ENCODE data around the gene ENPP6.
"Not testable (repeated sequence)": the region's sequence is repeated elsewhere in the genome, so short reads cannot be mapped to it uniquely, and the experiment has no call there.

Gene ENPP6

DNA sequence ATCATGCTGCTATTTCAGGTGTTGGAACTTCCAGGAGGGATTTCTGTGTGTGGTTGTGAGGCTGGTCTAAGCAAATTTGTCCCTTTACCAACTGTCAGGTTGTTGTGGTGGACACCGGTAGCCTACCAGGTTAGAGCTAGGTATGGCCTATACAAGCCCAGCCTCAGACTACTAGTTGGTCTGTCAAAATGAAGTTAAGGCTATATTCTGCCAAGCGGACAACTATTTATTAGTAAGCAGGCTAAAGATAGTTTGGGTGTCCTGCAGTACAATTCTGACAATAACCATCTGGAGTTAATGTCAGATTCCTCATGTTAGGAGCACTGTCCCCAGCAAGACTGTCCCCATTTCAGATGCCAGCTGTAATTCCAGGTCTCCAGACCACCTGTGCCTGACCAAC lies 13.9 kb upstream of the ENPP6 start:
- no peak for DNase-seq (ENCODE audit: low spot score)
- in situ Hi-C loops (cut with MboI; ENCODE audit: low pct_unique_long_range_greater_than_20kb, low sequenced_read_pairs, unreplicated experiment) = no loop called here
- TF ChIP-seq, protein P1, sequence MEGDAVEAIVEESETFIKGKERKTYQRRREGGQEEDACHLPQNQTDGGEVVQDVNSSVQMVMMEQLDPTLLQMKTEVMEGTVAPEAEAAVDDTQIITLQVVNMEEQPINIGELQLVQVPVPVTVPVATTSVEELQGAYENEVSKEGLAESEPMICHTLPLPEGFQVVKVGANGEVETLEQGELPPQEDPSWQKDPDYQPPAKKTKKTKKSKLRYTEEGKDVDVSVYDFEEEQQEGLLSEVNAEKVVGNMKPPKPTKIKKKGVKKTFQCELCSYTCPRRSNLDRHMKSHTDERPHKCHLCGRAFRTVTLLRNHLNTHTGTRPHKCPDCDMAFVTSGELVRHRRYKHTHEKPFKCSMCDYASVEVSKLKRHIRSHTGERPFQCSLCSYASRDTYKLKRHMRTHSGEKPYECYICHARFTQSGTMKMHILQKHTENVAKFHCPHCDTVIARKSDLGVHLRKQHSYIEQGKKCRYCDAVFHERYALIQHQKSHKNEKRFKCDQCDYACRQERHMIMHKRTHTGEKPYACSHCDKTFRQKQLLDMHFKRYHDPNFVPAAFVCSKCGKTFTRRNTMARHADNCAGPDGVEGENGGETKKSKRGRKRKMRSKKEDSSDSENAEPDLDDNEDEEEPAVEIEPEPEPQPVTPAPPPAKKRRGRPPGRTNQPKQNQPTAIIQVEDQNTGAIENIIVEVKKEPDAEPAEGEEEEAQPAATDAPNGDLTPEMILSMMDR (IDR thresholded peaks at IDR 0.05; ENCODE audit: extremely low read depth, insufficient read depth, missing control alignments) = no peak

DNA sequence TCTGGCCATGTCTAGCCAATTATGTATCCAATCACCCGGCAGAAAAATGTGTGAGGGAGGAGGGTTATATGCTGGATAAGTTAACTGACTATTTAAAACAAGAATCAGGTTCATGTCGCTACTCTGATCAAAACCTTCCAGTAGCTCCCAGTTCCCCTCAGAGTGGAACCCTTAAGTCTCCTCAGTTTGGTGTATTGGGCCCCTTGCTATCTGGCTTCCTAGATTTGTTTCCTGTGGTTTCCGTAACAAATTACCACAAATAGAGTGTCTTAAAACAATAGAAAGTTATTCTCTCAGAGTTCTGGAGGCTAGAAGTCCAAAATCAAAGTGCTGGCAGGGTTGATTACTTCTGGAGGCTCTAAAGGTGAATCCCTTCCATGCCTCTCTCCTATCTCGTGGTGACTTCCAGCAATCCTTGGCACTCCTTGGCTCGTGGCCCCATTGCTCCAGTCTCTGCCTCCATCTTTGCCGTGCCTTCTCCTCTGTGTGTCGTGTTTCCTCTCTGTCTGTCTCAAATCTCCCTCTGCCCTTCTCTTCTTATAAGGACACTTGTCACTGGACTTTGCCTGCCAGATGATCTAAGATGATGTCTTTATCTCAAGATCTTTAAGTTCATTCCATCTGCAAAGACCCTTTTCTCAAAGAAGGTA lies 10.5 kb upstream of the ENPP6 start:
- TF ChIP-seq, protein P1 (IDR thresholded peaks at IDR 0.05; ENCODE audit: extremely low read depth, insufficient read depth, missing control alignments) = no peak
- in situ Hi-C loops (cut with MboI; ENCODE audit: low pct_unique_long_range_greater_than_20kb, low sequenced_read_pairs, unreplicated experiment) = no loop called here
- DNase-seq (ENCODE audit: low spot score) = no peak

DNA sequence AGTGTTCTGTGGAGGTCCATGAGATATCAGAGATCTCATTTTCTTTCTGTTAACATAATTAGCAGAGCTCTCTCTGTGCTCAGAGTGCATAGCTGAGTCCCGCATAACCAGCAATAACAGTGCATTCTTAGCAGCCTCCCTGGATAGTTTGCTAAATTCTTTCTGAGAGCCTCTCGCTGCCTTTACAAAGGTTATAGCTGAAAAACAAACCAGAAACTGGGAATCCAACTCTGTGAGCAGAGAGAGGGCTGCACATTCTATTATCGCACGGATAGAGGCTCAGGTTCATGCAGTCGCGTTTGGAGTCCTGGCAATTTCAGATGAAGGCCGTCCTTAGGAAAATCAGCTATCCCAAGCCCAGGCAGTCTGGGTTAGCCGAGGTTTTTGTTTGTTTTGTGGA lies 1.2 kb downstream of the ENPP6 start:
- TF ChIP-seq, protein P1 (IDR thresholded peaks at IDR 0.05; ENCODE audit: extremely low read depth, insufficient read depth, missing control alignments) = no peak
- in situ Hi-C loops (cut with MboI; ENCODE audit: low pct_unique_long_range_greater_than_20kb, low sequenced_read_pairs, unreplicated experiment) = no loop called here
- no peak for DNase-seq (ENCODE audit: low spot score)

DNA sequence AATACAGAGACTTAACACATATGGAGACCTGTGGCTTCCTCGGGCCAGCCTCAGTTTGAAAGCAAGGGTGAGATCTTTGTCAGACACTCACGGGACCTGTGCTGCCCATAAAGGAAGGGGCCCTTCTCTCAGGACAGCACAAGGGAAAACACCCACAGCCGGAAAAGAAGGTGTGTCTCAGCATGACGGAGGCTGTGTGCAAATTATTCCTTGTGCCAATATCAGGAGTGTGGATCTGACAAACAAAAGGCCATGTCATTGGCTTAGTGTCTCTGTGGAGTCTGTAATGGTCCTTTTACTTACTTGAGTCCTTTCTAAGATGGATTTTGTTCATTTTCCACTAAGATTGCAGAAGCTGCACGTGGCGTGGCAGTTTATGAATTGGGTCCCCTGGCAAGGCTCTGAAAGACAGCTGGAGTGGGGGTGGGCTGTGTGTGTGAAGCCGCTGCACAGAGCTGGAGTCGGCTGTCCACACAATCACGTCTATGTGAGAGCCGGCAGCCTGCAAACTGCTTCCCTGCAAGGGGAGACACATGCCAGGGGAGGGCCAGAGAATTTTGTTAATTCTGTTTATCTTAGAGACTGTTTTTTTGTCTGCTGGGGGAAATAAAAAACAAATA lies 1.9 kb downstream of the ENPP6 start:
- in situ Hi-C loops (cut with MboI; ENCODE audit: low pct_unique_long_range_greater_than_20kb, low sequenced_read_pairs, unreplicated experiment) = no loop called here
- no peak for DNase-seq (ENCODE audit: low spot score)
- TF ChIP-seq, protein P1 (IDR thresholded peaks at IDR 0.05; ENCODE audit: extremely low read depth, insufficient read depth, missing control alignments) = no peak

DNA sequence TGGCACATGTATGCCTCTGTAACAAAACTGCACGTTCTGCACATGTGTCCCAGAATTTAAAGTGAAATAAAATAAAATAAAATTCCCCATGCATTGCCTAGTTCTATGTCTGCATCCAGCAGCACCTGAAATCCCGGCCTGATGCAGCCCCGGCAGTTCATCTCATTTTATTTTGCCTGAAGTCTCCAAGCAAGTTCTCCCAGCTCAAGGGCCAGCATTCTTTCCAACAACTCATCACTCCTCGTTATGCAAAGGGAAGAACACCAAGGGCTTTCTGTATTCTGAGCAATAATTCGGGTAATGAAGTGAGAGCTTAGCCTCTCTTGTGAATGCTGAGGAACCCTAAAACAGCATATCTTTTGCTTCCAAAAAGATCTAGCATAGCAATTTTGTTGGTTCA lies 2.7 kb downstream of the ENPP6 start:
- in situ Hi-C loops (cut with MboI; ENCODE audit: low pct_unique_long_range_greater_than_20kb, low sequenced_read_pairs, unreplicated experiment) = no loop called here
- TF ChIP-seq, protein P1 (IDR thresholded peaks at IDR 0.05; ENCODE audit: extremely low read depth, insufficient read depth, missing control alignments) = no peak
- no peak for DNase-seq (ENCODE audit: low spot score)

DNA sequence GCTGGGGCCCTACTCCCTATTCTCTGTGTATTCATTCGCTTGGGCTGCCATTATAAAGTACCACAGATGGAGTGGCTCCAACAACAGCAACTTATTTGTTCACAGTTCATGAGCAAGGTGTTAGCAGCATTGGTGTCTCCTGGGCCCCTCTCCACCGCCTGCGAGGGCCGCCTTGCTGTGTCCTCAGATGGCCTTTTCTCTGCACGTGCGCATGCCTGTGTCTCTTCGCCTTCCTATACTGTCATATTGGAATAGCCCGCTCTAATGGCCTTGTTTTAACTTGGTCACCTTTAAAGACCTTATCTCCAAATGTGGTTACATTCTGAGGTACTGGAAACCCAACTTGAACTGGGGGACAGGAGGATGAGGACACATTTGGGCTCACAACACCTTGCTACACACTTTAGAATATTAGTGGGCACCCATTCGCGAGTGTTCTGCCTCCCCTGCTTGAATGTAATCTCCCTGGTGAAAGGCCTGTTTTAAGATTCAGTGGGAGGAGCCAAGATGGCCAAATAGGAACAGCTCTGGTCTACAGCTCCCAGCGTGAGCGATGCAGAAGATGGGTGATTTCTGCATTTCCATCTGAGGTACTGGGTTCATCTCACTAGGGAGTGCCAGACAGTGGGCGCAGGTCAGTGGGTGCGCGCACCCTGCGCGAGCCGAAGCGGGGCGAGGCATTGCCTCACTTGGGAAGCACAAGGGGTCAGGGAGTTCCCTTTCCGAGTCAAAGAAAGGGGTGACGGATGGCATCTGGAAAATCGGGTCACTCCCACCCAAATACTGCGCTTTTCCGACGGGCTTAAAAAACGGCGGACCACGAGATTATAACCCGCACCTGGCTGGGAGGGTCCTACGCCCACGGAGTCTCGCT lies 9.7 kb downstream of the ENPP6 start:
- DNase-seq (ENCODE audit: low spot score); in situ Hi-C loops (cut with MboI; ENCODE audit: low pct_unique_long_range_greater_than_20kb, low sequenced_read_pairs, unreplicated experiment): not testable (repeated sequence)

DNA sequence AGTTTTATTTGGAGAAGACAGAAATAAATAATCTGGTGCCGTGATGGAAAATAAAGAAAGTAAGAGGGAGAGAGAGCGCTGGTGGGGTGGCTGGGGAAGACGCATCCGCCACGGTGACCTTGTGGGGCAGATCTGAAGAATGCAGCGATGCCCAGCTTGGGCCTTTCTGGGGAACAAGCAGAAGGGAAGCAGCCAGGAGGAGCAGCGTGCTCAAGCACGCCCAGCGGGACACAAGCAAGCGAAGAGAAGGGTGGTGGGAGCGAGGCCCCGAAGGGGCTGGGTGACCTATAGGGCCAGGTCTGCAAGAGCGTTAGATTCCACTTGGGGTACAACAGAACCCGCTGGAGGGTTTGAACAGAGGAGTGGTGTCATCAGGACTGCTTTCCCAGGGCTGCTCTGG lies 12.4 kb downstream of the ENPP6 start:
- in situ Hi-C loops (cut with MboI; ENCODE audit: low pct_unique_long_range_greater_than_20kb, low sequenced_read_pairs, unreplicated experiment) = no loop called here
- DNase-seq (ENCODE audit: low spot score) = no peak
- TF ChIP-seq, protein P1 (IDR thresholded peaks at IDR 0.05; ENCODE audit: extremely low read depth, insufficient read depth, missing control alignments) = no peak
